T-helper 2 cell (primary cell): ENCODE measurements around the gene SCO2.

Source experiments
- DNase-seq, 5 experiments: peaks; one replicate each; pipeline versions ENCODE4 v3.0.0 to v3.0.0-alpha.2; 2012 to 2022

SCO2 gene

DNA sequence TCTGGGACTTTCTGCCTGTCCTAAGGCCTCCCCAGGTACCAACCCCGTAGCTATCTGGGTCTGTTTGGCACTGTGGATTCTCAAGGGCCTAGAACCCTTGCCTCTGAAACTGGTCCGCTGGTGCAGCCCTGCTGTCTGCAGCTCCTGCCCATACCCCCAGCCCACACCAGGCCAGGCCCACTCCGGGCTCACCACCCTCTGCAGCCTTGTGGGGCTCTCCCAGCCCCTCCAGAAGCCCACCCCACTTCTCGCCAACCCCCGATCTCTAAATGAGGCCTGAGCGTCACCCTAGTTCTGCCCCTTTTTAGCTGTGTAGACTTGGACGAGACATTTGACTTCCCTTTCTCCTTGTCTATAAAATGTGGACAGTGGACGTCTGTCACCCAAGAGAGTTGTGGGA, 25.0 kb upstream of the SCO2 start:
- DNase-seq = no peak

DNA sequence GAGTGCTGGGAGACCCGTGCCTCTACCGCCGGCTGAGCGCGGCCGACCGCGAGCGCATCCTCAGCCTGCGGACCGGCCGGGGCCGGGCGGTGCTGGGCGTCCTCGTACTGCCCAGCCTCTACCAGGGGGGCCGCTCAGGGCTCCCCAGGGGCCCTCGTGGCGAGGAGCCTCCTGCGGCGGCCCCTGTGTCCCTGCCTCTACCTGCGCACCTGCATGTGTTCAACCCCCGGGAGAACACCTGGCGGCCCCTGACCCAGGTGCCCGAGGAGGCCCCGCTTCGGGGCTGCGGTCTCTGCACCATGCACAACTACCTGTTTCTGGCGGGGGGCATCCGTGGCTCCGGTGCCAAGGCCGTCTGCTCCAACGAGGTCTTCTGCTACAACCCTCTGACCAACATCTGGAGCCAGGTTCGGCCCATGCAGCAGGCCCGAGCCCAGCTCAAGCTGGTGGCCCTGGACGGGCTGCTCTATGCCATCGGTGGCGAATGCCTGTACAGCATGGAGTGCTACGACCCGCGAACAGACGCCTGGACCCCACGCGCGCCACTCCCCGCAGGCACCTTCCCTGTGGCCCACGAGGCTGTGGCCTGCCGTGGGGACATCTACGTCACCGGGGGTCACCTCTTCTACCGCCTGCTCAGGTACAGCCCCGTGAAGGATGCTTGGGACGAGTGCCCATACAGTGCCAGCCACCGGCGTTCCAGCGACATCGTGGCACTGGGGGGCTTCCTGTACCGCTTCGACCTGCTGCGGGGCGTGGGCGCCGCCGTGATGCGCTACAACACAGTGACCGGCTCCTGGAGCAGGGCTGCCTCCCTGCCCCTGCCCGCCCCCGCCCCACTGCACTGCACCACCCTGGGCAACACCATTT, 23.8 kb upstream of the SCO2 start:
- no peak for DNase-seq

DNA sequence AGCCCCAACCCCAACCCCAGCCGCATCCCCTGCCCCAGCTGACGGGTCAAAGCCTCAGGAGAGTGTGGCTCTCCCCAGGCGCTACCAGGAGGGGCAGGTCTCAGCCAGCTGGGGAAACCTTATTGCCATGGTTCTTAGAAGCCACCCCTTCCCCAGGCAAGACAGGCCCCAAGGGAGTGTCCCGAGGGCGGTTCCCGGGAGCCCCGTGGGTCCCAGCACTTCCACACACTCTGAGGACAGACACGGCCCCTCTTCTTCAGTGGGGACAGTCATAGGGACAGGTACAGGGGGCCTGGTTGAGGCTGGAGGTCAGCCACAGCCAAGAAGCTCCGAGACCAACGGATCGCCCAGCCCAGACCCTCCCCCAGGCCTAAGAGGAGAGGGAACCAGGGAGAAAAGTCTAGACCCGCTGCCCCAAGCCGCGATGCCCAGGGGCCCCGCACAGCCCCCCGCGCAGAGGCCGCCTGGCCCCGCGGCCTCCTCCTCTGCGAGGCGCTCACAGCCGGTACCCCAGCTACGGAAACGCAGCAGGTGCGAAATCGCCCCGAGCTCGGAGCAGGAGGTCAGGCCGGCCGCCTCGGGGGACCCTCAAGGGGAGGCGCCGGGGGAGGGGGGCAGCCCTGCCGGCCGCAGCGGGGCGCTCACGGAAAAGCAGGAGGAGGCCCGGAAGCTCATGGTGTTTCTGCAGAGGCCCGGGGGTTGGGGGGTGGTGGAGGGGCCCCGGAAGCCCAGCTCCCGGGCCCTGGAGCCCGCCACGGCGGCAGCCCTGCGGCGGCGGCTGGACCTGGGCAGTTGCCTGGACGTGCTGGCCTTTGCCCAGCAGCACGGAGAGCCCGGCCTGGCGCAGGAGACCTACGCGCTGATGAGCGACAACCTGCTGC, 22.9 kb upstream of the SCO2 start:
- DNase-seq = peak in 3 of 5 experiments; percentile 47 to 72 (median 47)

DNA sequence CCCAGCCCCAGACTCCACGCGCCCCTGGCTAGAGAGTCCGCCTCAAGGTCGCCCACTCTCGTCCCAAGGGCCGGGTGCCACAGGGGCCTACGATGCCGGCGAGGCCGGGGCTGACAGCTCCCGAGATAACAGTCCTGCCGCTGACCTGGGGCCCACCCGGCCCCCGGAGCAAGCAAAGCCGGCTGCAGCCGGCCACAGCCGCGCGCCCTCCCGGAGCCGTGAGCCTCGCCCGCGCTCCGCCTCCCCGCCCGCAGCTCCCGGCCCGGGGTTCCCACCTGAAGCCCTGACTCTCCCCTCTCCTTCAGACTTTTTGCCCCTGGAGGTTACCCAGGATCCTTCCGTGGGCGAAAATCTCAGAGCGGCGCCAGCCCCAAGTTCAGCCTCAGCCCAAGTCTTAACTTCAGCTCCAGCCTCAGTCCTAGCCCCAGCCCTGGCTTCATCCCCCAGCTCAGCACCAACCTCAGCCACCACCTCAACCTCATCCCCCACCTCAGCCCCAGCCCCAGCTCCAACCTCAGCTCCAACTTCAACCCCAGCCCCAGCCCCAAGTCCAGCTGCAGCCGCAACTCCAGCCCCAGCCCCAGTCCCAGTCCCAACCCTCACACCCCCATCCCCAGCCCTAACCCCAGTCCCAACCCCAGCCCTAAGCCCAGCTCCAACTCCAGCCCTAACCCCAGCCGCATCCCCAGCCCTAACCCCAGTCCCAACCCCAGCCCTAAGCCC, 22.0 kb upstream of the SCO2 start:
- no peak for DNase-seq

DNA sequence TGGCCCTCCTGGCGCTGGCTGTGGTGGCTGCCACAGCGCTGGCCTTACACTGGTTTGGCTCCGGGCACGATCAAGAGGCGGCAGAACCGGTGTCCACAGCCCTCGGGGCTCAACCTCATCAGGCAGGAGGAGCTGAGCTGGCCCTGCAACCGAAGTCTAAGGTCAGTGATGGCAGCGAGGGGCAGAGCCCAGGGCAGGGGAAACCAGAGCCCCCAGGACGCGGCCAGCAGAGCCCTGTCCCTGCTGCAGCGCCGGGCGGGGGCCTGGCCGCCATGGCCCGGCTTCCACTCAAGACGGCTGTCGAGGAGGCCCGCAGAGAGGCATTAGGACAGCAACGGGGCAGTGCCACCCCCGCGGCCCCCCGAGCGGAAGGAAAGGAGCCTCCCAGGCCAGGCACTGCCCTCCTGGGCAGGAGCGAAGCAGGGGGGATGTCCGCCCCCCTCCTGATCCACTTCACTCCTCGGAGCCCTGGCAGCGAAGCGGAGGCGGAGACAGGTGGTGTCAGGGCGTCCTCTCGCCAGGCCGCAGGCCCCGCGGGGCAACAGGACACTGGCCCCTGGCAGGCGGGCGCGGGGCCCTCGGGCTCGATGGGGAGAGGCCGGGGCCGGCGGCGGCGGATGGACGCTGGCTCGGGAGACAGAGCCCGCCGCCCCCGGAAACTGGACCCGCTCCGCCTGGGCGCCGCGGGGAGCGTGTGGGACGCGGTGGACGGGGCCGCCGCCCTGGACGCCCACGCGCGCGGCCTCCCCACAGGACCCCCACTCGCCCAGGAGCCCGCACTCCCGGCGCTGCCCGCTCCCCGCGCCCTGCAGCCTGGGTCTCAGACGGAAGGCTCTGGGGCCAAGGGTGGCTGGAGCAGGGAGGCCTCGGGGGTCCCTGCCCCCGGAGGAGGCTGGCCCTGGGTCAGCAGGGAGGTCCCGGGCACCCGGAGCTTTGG, 21.2 kb upstream of the SCO2 start:
- DNase-seq = no peak

DNA sequence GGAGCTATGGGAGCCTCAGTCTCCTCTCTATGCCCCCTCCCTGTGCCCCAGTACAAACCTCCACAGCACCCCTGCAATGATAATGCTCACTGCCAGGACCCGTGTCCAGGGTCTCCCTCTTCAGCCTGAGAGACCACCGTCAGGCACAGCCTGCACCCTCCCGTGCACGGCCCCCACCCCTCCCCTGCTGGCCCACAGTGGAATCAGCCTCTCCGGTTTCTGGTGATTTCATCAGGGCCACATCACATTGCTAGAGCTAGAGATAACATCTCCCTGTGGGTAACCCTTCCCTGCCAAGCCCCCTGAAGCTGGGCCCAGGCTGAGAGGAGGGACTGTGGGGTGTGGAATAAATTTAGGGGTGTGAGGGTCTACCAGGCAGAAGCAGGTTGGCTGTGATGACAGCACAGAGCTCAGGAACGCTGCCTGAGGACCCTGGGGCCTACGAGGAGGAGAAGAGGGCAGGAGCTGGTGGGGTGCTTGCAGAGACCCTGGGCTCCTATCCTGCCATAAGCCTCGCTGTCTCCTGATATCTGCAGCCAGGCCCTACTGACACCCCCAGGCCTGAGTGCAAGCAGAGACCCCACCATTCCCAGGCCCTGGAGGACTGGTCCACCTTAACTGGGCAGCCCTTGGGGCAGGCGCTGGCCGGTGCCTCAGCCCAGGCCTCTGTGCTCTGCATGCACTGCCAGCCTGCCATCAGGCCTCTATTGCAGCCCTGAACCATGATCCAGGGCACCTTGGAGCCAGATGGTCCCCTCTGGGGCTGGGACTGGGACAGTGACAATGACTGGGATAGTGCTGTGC, 20.3 kb upstream of the SCO2 start, which contains the start of gene KLHDC7B:
TSS of gene KLHDC7B (plus strand) at position 378 of the 804 bp plus-strand sequence. CDS start at position 723, 345 bp downstream.
- DNase-seq = peak in 1 of 5 experiments; percentile 76

DNA sequence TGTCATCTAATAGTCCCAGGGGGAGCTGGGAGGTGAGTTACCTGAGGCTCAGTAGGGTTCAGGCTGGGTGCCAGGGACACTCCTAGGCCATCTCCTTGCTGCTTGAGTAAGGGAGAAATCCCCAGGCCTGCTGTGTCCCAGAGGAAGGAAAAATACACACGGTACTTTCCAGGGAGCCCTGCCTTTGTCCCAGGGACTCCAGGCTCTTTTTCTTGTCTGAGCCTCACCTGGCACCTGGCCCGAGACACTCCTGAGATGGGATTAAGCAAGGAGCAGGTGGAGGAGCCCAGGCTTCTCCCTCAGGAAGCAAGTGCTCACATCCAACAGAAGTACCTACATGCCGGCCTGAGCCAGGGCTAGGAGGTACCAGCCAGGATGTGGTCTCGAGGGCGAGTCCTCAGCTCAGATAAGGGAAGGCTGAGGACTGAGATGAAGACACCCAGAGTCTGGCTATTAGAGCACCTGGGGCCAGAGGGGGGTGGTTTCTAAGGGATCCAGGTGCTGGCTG, 19.4 kb upstream of the SCO2 start:
- DNase-seq = peak in 1 of 5 experiments; percentile 83

DNA sequence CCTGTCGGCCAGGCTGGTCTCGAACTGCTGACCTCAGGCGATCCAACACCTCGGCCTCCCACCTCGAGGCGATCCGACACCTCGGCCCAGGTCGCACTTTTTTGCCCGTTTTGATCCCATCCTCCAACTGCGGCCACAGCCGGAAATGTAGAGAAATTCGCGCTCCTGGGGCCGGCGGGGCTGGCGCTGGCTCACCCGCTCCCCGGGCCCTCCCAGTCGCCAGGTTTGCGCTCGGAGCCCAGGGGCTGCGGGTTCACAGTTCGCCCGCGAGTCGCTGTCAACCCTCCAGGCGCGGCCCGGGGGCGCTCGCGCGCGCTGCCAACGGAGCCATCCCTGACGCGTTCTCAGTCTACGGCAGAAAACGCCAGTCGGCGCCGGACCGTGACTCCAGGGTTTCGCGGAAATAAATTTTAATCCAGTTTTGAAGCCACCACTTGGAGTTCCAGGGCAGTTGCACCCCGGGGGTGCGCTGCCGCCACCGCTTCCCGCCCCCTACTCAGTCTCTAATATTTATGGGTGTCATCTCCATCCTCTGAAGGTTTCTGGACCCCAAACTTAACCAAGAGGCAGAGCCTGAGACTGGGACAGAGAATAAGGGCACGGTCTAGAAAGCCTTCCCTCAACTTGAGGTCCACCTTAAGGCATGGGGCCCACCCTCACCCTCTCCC, 18.8 kb upstream of the SCO2 start:
- DNase-seq = peak; percentile 58 to 83 (median 75)

DNA sequence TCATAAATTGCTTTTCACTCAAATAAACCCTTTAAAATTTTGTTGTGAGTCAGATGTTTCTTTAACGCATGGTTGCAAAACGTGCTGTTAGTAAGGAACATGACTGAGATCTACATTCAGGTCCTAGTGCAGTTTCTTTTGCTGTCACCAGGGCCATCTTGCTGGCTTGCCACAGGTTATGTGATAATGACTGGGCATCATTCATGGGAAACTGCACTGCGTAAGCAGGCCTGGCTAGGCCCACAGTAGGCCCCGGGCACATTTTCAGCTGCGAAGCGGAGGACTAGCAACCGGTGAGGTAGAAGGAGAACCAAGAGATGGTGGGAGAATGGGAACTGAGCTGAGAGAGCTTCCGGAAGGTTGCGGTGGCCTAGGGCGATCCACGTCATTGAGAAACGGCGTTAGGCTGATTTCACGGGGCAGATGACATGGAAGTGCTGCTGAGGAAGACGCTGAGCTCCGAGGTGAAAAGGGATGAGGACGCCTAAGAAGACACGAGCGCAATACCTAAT, 17.1 kb upstream of the SCO2 start:
- peak in 1 of 5 experiments; percentile 91 for DNase-seq

DNA sequence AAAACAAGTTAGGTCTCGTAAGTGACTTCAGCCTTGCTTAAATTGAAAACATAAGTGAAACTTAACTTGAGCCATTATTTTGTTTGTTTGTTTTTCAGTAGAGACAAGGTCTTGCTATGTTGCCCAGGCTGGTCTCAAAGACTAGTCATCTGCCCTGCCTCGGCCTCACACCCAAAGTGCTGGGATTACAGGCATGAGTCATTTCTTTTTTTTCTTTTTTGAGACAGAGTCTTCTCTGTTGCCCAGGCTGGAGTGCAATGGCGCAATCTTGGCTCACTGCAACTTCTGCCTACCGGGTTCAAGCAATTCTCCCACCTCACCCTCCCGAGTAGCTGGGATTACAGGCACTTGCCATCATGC, 16.2 kb upstream of the SCO2 start:
- peak in 1 of 5 experiments; percentile 70 for DNase-seq

DNA sequence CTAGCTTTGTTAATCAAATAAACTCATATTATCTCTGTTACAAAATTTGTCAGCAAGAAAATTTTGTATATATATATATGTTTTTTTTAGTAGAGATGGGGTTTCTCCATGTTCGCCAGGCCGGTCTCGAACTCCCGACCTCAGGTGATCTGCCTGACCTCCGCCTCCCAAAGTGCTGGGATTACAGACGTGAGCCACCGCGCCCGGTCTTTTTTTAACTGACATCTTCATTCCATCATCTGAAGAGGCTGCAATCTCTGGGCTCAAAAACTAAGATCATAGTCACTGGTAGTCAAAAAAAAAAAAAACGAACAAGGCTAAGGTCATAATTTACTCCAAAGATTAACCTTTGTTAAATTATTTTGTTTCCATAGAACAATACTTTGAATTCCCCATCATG, 15.0 kb upstream of the SCO2 start:
- DNase-seq = no peak

DNA sequence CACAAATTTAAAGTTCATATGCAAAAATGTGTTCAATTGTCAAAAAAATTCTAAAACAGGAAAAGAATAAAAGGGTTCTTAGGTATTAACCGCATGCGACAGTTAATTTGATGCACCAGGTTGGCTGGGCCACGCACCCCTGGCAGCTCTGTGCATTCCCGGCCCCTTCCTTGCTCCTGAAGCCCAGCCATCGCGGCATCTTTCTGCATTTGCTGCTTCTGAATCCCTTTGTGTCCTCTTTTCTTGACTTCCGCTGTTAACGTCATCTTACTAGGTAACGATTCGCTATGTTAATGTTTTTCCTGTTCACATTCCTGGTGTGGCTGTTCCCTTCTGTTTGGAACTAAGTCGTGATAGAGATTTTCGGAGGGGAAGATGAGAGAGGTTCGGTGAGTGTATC, 12.4 kb upstream of the SCO2 start:
- DNase-seq = no peak

DNA sequence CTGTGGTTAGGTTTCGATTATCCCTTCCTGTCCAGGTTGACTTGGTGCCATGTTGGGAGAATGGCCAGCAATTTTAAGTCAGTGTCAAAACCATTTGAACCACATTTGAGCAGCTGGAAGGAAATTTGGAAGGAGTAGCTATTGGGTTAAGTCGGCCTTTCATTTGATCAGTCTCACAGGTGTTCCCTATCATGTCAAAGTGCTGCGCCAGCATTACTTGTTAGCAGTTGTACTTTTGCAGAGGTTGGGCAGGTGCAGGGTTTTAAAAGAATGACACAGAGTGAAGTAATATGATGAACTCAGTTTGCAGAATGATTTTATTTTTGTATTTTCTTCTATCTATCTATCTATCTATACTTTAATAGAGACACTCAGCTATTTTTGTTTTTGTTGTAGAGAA, 10.8 kb upstream of the SCO2 start:
- DNase-seq = no peak

DNA sequence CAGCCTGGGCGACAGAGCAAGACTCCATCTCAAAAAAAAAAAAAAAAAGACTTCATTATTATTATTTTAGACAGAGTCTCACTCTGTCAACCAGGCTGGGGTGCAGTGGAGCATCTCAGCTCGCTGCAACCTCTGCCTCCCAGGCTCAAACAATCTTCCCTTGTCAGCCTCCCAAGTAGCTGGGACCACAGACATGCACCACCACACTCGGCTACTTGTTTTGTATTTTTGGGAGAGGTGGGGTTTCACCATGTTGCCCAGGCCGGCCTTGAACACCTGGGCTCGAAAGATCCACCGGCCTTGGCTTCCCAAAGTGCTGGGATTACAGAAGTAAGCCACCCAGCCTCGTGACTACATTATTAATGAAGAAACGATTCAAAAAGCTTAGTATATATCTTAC, 9.7 kb upstream of the SCO2 start:
- DNase-seq = no peak

DNA sequence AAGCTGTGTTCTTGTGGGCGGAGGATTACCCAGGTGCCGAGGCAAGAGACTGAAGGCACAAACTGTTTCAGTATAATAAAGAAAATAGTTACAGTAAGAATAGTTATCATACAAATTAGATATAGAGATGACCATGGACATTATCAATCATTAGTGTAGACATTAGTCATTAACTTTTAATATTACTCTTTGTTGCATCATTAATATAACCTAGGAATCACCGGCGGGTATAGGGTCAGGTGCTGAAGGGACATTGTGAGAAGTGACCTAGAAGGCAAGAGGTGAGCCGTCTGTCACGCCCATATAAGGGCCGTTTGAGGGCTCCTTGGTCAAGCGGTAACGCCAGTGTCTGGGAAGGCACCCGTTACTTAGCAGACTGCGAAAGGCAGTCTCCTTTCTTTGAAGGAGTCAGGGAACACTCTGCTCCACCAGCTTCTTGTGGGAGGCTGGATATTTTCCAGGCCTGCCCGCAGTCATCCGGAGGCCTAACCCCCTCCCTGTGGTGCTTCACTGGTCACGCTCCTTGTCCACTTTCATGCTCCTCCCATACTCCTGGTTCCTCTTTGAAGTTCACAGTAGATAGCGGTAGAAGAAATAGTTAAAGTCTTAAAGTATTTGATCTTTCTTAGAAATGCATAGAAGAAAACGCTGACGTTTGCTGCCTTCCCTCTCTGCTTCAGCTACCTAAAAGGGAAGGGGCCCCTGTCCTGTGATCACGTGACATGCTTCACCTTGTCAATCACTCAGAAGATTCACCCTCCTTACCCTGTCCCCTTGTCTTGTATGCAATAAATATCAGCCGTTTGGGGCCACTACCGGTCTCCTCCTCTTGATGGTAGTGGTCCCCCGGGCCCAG, 8.7 kb upstream of the SCO2 start:
- DNase-seq = peak in 1 of 5 experiments; percentile 18

DNA sequence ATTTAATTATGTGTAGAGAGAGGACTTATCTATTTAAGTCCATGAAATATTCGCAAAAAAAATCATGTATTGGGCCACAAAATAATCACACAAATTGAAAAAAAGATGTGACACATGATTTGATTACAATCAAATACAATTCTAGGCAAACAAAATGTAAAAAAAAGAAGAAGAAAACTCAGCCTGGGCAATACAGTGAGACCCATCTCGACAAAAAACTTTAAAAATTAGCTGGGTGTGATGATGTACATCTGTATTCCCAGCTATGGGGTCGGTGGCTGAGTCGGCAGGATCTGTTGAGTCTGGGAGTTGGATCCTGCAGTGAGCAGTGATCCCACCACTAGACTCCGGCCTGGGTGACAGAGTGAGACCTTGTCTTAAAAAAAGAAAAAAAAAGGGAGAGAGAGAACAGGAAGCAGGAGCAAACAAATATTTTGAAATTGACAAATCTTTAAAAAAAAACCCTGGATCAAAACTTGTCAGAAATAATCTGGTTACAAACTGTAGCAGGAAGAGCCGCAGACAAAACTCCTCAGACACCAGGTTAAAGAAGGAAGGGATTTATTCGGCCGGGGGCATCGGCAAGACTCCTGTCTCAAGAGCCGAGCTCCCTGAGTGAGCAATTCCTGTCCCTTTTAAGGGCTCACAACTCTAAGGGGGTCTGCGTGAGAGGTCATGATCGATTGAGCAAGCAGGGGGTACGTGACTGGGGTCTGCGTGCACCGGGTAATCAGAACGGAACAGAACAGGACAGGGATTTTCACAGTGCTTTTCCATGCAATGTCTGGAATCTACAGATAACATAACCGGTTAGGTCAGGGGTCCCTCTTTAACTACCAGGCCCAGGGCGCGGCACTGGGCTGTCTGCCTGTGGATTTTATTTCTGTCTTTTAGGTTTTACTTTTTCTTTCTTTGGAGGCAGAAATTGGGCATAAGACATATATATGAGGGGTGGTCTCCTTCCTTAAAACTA, 7.7 kb upstream of the SCO2 start:
- DNase-seq = no peak

DNA sequence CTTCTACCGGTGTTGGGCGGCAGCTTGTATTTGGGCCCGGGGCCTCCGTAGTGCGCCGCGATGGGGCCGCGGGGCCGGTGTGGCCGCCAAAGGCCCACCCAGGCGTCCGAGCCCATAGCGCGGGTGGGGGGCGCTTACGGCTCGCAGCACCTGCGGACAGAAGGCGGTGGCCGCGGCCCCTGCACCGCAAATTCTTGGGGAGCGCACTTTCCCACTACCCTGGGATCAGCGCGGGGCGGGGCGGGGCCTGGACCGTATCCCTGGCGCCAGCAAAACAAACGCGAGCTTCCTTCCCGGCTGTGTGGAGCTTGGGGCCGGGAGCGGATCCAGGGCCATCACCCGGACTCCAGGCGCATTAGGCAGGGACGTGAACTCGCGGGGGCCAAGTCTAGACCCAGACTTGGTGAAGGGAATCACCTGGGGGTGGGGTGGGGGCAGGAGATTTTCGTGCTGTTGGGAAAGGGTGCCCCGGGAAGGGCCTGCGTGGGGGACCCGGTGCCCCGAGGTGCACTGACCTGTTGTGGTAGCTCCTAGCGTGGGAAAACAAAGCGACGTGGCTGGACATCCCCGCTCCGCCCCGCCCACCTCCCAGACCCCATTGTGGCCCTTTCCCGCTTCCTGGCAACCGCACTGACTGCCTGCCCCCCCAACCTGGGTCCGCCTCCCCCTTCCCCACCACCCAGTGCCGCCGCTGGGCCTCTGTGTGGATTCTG, 6.7 kb upstream of the SCO2 start:
- peak in 1 of 5 experiments; percentile 13 for DNase-seq
